T-cell (primary cell): ENCODE data around the gene GPR55. TPM values are rescaled to one million over a fixed set of nuclear protein-coding genes. Genes with fewer than 3 reads are reported as not detected.
A peak's percentile ranks its signal among the peaks of the same experiment; 100 is the strongest.

ENCODE experiments used
- ATAC-seq, 4 experiments: fragments of 200-7000 bp in 3 of 4; fragments of 150-1000 bp in 1 of 4; cut with Tn5 transposase; replicated peaks in 1 of 4; 1 replicate in 3 of 4; 2 replicates in 1 of 4; pipeline ENCODE4 v1.10.0; 2021; ENCODE audit warnings: moderate library complexity in 3 of 4, mild to moderate bottlenecking in 2 of 4, moderate number of reproducible peaks in 1 of 4
- CTCF ChIA-PET, 2 donors: fragments of 300-600 bp; sonication (Branson Sonifier 250); formaldehyde crosslinking; loops; one replicate each; lab custom pipeline; 2022; ENCODE audit warnings: antibody characterized with exemption in 2 of 2; lab: Charles Lee
- POLR2A ChIA-PET, 2 donors: fragments of 300-600 bp; sonication (Branson Sonifier 250); formaldehyde crosslinking; loops; one replicate each; lab custom pipeline; 2022; ENCODE audit warnings: antibody characterized with exemption in 2 of 2; lab: Charles Lee
- DNase-seq, 35 experiments: peaks; one replicate each; pipeline versions ENCODE4 v3.0.0 to v3.0.0-alpha.2; 2013 to 2023
- H3K27ac ChIP-seq: one replicate; pipeline ENCODE4 v1.5.1; 2013; ENCODE audit warnings: low read length
- H3K27me3 ChIP-seq, 2 experiments: replicated peaks in 1 of 2; 1 replicate in 1 of 2; 2 replicates in 1 of 2; pipeline versions ENCODE4 v1.6.1 to v1.7.0; 2013; ENCODE audit warnings: low read length in 1 of 2, mixed read lengths in 1 of 2; ENCODE audit not compliant: control insufficient read depth in 2 of 2, insufficient read depth in 2 of 2; ENCODE audit errors: extremely low read depth in 1 of 2
- H3K36me3 ChIP-seq, 2 donors: 1 replicate in 1 of 2; 2 replicates in 1 of 2; pipeline versions ENCODE4 v1.6.1 to v1.7.0; 2013; ENCODE audit warnings: low read length in 1 of 2; ENCODE audit not compliant: control insufficient read depth in 2 of 2, insufficient read depth in 1 of 2; ENCODE audit errors: extremely low read depth in 1 of 2
- H3K4me1 ChIP-seq, 2 experiments: 1 replicate in 1 of 2; 2 replicates in 1 of 2; pipeline versions ENCODE4 v1.6.1 to v1.7.0; 2013; ENCODE audit warnings: low read length in 2 of 2, mixed read lengths in 1 of 2; ENCODE audit not compliant: insufficient read depth in 2 of 2, control insufficient read depth in 1 of 2; ENCODE audit errors: extremely low read depth in 1 of 2
- H3K4me3 ChIP-seq, 2 donors: 1 replicate in 1 of 2; 2 replicates in 1 of 2; pipeline versions ENCODE4 v1.5.1 to v1.7.0; 2013; ENCODE audit warnings: mild to moderate bottlenecking in 2 of 2, low read length in 1 of 2, moderate library complexity in 1 of 2; ENCODE audit not compliant: control insufficient read depth in 1 of 2; ENCODE audit errors: extremely low read depth in 1 of 2
- H3K9me3 ChIP-seq: 2 replicates; pipeline ENCODE4 v1.7.0; 2013
- H3K27ac Mint-ChIP-seq, 2 donors: one replicate each; pipeline ENCODE4 v1.8.0; 2020 to 2021; ENCODE audit warnings: mild to moderate bottlenecking in 2 of 2, mixed read lengths in 2 of 2
- H3K27me3 Mint-ChIP-seq, 2 donors: one replicate each; pipeline ENCODE4 v1.8.0; 2021 to 2022; ENCODE audit warnings: mixed read lengths in 2 of 2
- H3K36me3 Mint-ChIP-seq: one replicate; pipeline ENCODE4 v1.8.0; 2021; ENCODE audit warnings: mixed read lengths
- H3K4me1 Mint-ChIP-seq, 3 donors: one replicate each; pipeline ENCODE4 v1.8.0; 2020 to 2022; ENCODE audit warnings: mixed read lengths in 3 of 3, mild to moderate bottlenecking in 1 of 3
- H3K4me3 Mint-ChIP-seq, 3 donors: one replicate each; pipeline ENCODE4 v1.8.0; 2020 to 2022; ENCODE audit warnings: mild to moderate bottlenecking in 3 of 3, mixed read lengths in 3 of 3, moderate library complexity in 3 of 3
- H3K9me3 Mint-ChIP-seq, 3 donors: one replicate each; pipeline ENCODE4 v1.8.0; 2020 to 2022; ENCODE audit warnings: mixed read lengths in 3 of 3
- WGBS: methylation state at CpG from one replicate; pipeline ENCODE4 v1.1.5; 2013; ENCODE audit warnings: missing lambda C conversion rate; ENCODE audit not compliant: insufficient coverage; 5-methylcytosine and 5-hydroxymethylcytosine counted together
- total RNA-seq, 35 experiments: library from RNA in 6 of 35; stranded (reverse) in 6 of 35; fragments of 120-200 nt in 1 of 35; gene quantifications; one replicate each; pipeline versions ENCODE4 v1.2.1 to v1.2.4 and lab custom pipeline; 2013 to 2026

The GPR55 gene
- total RNA-seq, 5 donors from 2014 or later (not counting 1 experiment from before 2014, with no cell fraction given) = 2.7 to 15.5 (median 7.8) TPM

DNA sequence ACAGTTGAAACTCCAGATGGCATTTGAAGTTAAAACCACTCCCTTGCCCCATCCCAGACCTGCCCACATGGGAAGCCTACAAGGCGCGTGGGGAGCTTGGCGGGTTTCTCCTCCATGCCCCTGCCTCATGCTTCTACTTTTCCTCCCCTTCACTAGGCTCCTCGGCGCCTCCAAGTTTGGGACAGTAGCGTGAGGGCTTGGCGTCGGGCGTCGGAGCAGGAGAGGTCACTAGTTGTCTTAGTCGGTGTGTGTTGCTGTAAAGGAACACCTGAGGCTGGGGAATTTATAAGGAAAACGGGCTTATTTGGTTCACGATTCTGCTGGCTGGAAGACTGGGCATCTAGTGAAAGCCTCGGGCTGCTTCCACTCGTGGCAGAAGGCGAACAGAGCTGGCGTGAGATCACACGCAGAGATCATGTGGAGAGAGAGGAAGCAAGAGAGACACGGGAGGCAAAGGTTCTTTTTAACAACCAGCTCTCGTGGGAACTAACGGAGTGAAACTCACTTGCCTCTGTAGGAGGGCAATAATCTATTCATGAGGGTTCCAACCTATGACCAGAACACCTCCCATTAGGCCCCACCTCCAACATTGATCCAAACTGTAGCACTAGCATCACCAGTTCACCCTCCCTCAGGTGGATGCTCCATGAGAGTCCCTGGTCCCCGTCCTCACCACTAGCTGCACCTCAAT, 35.0 kb downstream of the GPR55 start:
- no peak overlapping the region for H3K27ac ChIP-seq
- Mint-ChIP-seq H3K4me1 (peaks cover 13 to 25% (median 16%) of the 10 kb centered on the region in 3 donors), H3K36me3 (no peaks in the 10 kb centered on the region)

DNA sequence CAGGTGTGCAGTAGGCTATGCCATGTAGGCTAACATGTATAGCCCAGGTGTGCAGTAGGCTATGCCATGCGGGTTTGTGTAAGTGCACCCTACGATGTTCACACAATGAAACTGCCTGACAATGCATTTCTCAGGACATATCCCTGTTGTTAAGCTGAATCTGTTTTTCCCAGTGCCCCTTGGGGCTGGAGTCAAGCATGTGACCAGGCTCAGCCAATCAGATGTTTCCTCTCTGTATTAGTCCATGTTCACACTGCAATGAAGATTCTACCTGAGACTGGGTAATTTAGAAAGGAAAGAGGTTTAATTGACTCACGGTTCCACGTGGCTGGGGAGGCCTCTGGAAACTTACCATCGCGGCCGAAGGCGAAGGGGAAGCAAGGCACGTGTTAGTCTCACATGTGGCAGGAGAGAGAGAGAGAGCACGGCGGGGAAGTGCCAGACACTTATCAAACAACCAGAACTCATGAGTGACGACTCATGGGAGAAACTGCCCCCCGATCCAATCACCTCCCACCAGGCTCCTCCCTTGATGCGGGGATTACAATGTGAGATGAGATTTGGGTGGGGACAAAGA, 36.1 kb downstream of the GPR55 start:
- H3K27me3 ChIP-seq = peaks cover 0 to 39% of the 10 kb centered on the region in 2 experiments
- 75% methylated on average over 4 of the region's 14 CpGs for WGBS
- ChIA-PET POLR2A (no interaction called here), CTCF (interaction anchor here in 1 of 2 donors (0.6 kb wide), 1 partner anchor 42 kb away, joined by 3 read pairs; no protein-coding TSS in a partner anchor)
- Mint-ChIP-seq H3K9me3 (no peaks in the 10 kb centered on the region), H3K27me3 (peaks cover 3 to 13% of the 10 kb centered on the region in 2 donors), H3K36me3 (no peaks in the 10 kb centered on the region), H3K4me1 (peaks cover 4 to 17% (median 6%) of the 10 kb centered on the region in 3 donors), H3K4me3 (no peak overlapping the region), H3K27ac (no peak overlapping the region)
- DNase-seq (no peak), ATAC-seq (no peak)
- H3K4me1 ChIP-seq = peaks cover 0 to 23% of the 10 kb centered on the region in 2 experiments
- H3K27ac ChIP-seq = no peak overlapping the region
- H3K4me3 ChIP-seq = no peak overlapping the region
- no peaks in the 10 kb centered on the region for H3K9me3 ChIP-seq
- no peaks in the 10 kb centered on the region for H3K36me3 ChIP-seq

More for the DNA sequence above, 35.0 kb downstream of the GPR55 start:
- ATAC-seq = no peak
- peaks cover 0 to 48% of the 10 kb centered on the region in 2 experiments for H3K27me3 ChIP-seq
- Mint-ChIP-seq H3K27ac (peak overlapping the region in 1 of 2 donors; percentile 50), H3K4me3 (no peak overlapping the region), H3K9me3 (no peaks in the 10 kb centered on the region), H3K27me3 (peaks cover 3 to 16% of the 10 kb centered on the region in 2 donors)
- ChIA-PET CTCF (no interaction called here), POLR2A (no interaction called here)
- H3K9me3 ChIP-seq = no peaks in the 10 kb centered on the region
- no peak overlapping the region for H3K4me3 ChIP-seq
- 83% methylated on average over 19 of the region's 22 CpGs for WGBS
- no peaks in the 10 kb centered on the region for H3K36me3 ChIP-seq
- no peak for DNase-seq
- H3K4me1 ChIP-seq = peaks cover 3 to 34% of the 10 kb centered on the region in 2 experiments

DNA sequence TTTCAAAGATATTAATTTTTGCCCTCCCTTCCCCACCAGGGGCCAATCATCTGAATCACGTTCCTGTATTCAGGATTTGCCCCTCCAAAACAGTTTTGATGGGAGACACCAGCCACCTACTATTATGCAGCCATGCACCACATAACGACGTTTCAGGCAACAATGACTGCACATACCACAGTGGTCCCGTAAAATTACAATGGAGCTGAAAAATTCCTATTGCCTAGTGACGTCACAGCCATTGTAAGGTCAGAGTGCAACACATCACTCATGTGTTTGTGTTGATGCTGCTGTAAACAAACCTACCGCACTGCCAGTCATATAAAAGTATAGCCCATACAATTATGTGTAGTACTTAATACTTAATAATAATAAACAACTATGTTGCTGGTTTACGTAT, 37.7 kb downstream of the GPR55 start:
- no peak overlapping the region for H3K27ac Mint-ChIP-seq
- H3K27me3 ChIP-seq = peaks cover 0 to 25% of the 10 kb centered on the region in 2 experiments
- no peaks in the 10 kb centered on the region for H3K36me3 ChIP-seq
- H3K4me1 Mint-ChIP-seq = peaks cover 4 to 24% (median 10%) of the 10 kb centered on the region in 3 donors
- H3K4me3 Mint-ChIP-seq = no peak overlapping the region
- no peak for DNase-seq
- POLR2A ChIA-PET = no interaction called here
- CTCF ChIA-PET = no interaction called here
- 94% methylated on average over 2 of the region's 7 CpGs for WGBS
- H3K36me3 Mint-ChIP-seq = no peaks in the 10 kb centered on the region
- no peaks in the 10 kb centered on the region for H3K9me3 ChIP-seq
- H3K4me3 ChIP-seq = no peak overlapping the region
- H3K4me1 ChIP-seq = peaks cover 0 to 13% of the 10 kb centered on the region in 2 experiments
- no peak for ATAC-seq
- H3K27ac ChIP-seq = no peak overlapping the region
- peaks cover 0 to 5% of the 10 kb centered on the region in 2 donors for H3K27me3 Mint-ChIP-seq
- H3K9me3 Mint-ChIP-seq = no peaks in the 10 kb centered on the region

DNA sequence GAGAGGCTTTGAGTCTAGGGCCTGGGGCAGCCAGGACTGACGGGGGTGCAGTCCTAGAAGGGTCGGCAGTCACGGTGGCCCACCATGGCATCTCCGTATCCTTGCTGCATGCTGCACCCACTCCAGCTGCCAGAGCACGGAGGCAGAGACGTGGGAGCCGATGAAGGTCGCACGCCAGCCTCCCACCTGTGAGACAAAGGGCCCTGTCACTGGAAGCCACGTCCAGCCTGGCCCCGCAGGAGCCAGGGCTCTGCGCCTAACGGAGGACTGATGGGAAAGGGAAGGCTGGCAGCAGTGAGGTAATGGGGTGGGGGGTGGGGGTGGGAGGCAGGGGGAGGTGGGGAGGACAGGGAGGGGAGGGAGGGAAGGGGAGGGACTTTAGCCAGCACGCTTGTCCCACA, 38.4 kb downstream of the GPR55 start:
- H3K36me3 Mint-ChIP-seq = no peaks in the 10 kb centered on the region
- DNase-seq (no peak), ATAC-seq (no peak)
- no peak overlapping the region for H3K4me3 ChIP-seq
- CTCF ChIA-PET = no interaction called here
- H3K27ac ChIP-seq = no peak overlapping the region
- H3K4me3 Mint-ChIP-seq = no peak overlapping the region
- no peaks in the 10 kb centered on the region for H3K9me3 ChIP-seq
- H3K27ac Mint-ChIP-seq = no peak overlapping the region
- H3K4me1 Mint-ChIP-seq = peaks cover 4 to 24% (median 10%) of the 10 kb centered on the region in 3 donors
- no peaks in the 10 kb centered on the region for H3K9me3 Mint-ChIP-seq
- peaks cover 0 to 12% of the 10 kb centered on the region in 2 experiments for H3K4me1 ChIP-seq
- POLR2A ChIA-PET = no interaction called here
- H3K27me3 ChIP-seq = peaks cover 0 to 22% of the 10 kb centered on the region in 2 experiments
- H3K36me3 ChIP-seq = no peaks in the 10 kb centered on the region
- WGBS = 97% methylated on average over 10 of the region's 14 CpGs
- H3K27me3 Mint-ChIP-seq = peaks cover 0 to 2% of the 10 kb centered on the region in 2 donors

DNA sequence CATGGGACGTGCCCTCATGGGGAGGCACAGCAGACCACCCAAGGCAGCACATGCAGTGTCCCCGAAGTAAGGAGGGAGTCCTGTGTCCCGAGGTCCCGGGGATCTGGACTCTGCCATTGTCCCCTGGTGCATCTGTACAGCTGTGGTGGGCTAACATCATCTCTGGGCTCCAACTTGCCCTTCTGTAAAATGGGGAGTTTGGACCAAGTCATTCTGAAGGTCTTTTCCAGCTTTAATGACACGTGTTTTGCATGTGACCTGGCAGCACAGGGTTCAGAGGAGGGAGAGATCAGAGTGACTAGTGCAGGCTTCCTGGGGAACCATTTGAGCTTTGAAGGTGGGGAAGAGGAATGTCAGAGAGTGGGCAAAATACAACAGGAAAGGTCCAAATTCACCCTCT, 38.8 kb downstream of the GPR55 start:
- Mint-ChIP-seq H3K27ac (no peak overlapping the region), H3K4me3 (no peak overlapping the region), H3K27me3 (peaks cover 0 to 2% of the 10 kb centered on the region in 2 donors), H3K36me3 (no peaks in the 10 kb centered on the region), H3K9me3 (no peaks in the 10 kb centered on the region), H3K4me1 (peaks cover 4 to 20% (median 7%) of the 10 kb centered on the region in 3 donors)
- CTCF ChIA-PET = interaction anchor here in 1 of 2 donors (0.7 kb wide), 1 partner anchor 10 kb away, joined by 3 read pairs; no protein-coding TSS in a partner anchor
- 81% methylated on average over 4 of the region's 5 CpGs for WGBS
- Histone ChIP-seq H3K27ac (no peak overlapping the region), H3K4me1 (peaks cover 0 to 8% of the 10 kb centered on the region in 2 experiments), H3K4me3 (no peak overlapping the region), H3K36me3 (no peaks in the 10 kb centered on the region), H3K27me3 (peaks cover 0 to 17% of the 10 kb centered on the region in 2 experiments), H3K9me3 (no peaks in the 10 kb centered on the region)
- DNase-seq (no peak), ATAC-seq (no peak)
- POLR2A ChIA-PET = no interaction called here

DNA sequence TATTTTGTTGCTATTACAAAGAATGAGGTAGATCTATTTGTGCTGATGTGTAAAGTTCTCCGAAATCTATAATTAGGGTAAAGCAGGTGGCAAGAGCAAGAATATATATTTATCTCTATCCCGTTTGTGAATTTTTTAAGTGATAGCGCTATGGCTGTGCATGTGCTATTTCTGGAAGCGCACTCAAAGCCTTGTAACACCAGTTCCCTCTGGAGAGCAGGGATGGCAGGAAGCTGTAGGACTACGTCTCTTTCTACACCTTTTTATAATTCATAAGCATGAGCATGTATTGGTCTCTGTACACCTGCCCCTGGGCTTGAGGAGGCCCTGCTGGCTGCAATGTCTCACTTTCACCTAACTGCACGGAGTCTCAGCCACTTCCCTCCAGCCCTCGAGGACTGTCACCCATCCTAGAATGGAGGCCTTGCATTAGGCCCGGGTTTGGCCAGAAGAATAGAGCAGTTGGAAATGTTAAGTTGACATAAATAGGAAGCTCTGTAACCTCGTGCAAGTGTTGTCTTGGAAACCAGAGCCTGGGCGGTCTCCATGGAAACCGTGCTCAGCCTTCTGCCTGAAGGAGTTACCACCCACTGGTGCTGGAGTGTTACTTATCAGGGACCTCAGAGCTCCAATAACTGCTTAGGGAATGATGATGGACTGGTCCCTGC, 39.4 kb downstream of the GPR55 start:
- H3K4me3 Mint-ChIP-seq = no peak overlapping the region
- H3K4me1 Mint-ChIP-seq = peaks cover 4 to 20% (median 7%) of the 10 kb centered on the region in 3 donors
- no peaks in the 10 kb centered on the region for H3K36me3 Mint-ChIP-seq
- Histone ChIP-seq H3K4me3 (no peak overlapping the region), H3K36me3 (no peaks in the 10 kb centered on the region), H3K27me3 (peaks cover 0 to 12% of the 10 kb centered on the region in 2 experiments), H3K4me1 (peaks cover 0 to 6% of the 10 kb centered on the region in 2 experiments), H3K27ac (no peak overlapping the region), H3K9me3 (no peaks in the 10 kb centered on the region)
- CTCF ChIA-PET = interaction anchor here in 1 of 2 donors (0.7 kb wide), 1 partner anchor 11 kb away, joined by 3 read pairs; no protein-coding TSS in a partner anchor
- ATAC-seq = no peak
- 61% methylated on average over 8 of the region's 11 CpGs for WGBS
- no peak overlapping the region for H3K27ac Mint-ChIP-seq
- POLR2A ChIA-PET = no interaction called here
- peaks cover 0 to 2% of the 10 kb centered on the region in 2 donors for H3K27me3 Mint-ChIP-seq
- no peaks in the 10 kb centered on the region for H3K9me3 Mint-ChIP-seq
- no peak for DNase-seq
